Testis (tissue), 3 donors: Measurements from ENCODE around the gene SLC39A7. TPM values are rescaled to one million over a fixed set of nuclear protein-coding genes. Genes with fewer than 3 reads are reported as not detected.

ENCODE experiments used
- DNase-seq: peaks from one replicate; pipeline ENCODE4 v3.0.0-alpha.2; 2019
- H3K27ac ChIP-seq, 2 donors: fragments of 200-600 bp; sonication (generic); one replicate each; pipeline ENCODE4 v1.5.1; 2019
- H3K27me3 ChIP-seq: fragments of 200-600 bp; sonication (generic); one replicate; pipeline ENCODE4 v1.5.1; 2019
- H3K36me3 ChIP-seq: fragments of 200-600 bp; sonication (generic); one replicate; pipeline ENCODE4 v1.5.1; 2017; ENCODE audit warnings: low read depth; ENCODE audit errors: missing control alignments
- H3K4me1 ChIP-seq: fragments of 200-600 bp; sonication (generic); one replicate; pipeline ENCODE4 v1.5.1; 2019
- H3K4me3 ChIP-seq, 2 donors: fragments of 200-600 bp; sonication (generic); one replicate each; pipeline ENCODE4 v1.5.1; 2017 to 2019
- H3K9me3 ChIP-seq: fragments of 200-600 bp; sonication (generic); one replicate; pipeline ENCODE4 v1.5.1; 2017
- POLR2A ChIP-seq: fragments of 450-650 bp; IDR thresholded peaks from one replicate; pipeline ENCODE4 v1.6.1; 2017; ENCODE audit warnings: antibody characterized with exemption, mild to moderate bottlenecking, moderate library complexity
- WGBS, 2 donors: methylation state at CpG; one replicate each; pipeline ENCODE4 v1.1.5; 2018; 5-methylcytosine and 5-hydroxymethylcytosine counted together
- intact Hi-C: fragments of 100-400 bp; cut with DNase I; formaldehyde crosslinking; loops from one replicate; pipeline ENCODE4 v1.15.1; 2023; ENCODE audit warnings: low total_unique reads
- polyA plus RNA-seq: library from polyadenylated mRNA; stranded (reverse); fragments of 350-450 nt; fragmentation: Illumina TruSeq; extraction: RNeasy Lipid Tissue Mini Kit (QIAGEN cat#74804); gene quantifications from one replicate; pipeline ENCODE4 v1.2.3, GENCODE V29; 2014; ENCODE audit warnings: low read depth, low replicate concordance; ENCODE audit not compliant: insufficient read depth
- total RNA-seq, 2 donors: library from RNA; depleted of rRNA; stranded (reverse); fragments of >200 nt; gene quantifications; one replicate each; pipeline ENCODE4 v1.2.3, GENCODE V29; 2016
- TF ChIP-seq, protein P1 (sequence below), 3 experiments: fragments of 450-650 bp in 2 of 3; fragments of 200-600 bp in 1 of 3; sonication (generic) in 1 of 3; IDR thresholded peaks; one replicate each; pipeline ENCODE4 v1.5.1; 2016 to 2019; ENCODE audit warnings: antibody characterized with exemption in 3 of 3, mild to moderate bottlenecking in 2 of 3, moderate library complexity in 1 of 3

Gene SLC39A7
- total and polyA plus RNA-seq, 3 donors from 2014 or later: 79.1 to 87.7 (median 85.7) TPM

GRCh38 chr6:33197431-33198048 lies 3.1 kb upstream of the SLC39A7 start:
- intact Hi-C loops: no loop called here

DNA sequence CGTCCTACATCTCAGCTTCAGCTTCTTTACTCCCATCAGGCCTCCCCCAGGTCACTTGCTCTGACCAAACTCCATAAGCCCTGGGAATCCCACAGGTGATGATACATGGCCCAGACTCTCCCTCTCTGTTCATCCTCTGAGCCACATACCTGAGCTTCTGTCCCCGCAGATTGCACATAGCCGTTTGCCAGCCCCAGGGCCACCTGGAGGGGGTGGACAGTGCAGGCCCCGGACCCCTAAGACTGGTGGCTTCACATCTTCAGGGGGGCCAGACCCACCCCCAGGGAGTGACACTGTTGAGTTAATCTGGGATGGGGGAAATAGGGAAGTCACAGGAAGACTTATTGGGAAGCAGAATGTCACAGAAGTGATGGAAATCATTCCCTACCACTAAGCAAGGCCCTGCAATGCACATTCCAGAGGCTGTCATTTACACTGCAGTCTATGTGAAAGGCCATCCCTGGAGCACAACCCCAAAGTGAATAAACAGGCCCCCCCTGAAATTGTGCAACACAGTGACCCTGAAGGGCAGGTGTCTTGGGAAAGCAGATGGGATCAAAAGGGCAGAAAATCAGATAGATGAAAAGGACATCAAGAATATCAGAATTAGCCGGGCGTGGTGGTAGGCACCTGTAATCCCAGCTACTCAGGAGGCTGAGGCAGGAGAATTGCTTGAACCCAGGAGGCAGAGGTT lies 2.4 kb upstream of the SLC39A7 start:
- intact Hi-C loops: no loop called here
- Histone ChIP-seq H3K27ac (no peak overlapping the region), H3K4me1 (peaks cover 32% of the 10 kb centered on the region), H3K36me3 (no peaks in the 10 kb centered on the region), H3K27me3 (no peaks in the 10 kb centered on the region), H3K4me3 (no peak overlapping the region), H3K9me3 (no peaks in the 10 kb centered on the region)
- DNase-seq: no peak
- WGBS, 2 donors: 64 to 72% methylated on average over 6 of the region's 6 CpGs
- TF ChIP-seq, protein P1, sequence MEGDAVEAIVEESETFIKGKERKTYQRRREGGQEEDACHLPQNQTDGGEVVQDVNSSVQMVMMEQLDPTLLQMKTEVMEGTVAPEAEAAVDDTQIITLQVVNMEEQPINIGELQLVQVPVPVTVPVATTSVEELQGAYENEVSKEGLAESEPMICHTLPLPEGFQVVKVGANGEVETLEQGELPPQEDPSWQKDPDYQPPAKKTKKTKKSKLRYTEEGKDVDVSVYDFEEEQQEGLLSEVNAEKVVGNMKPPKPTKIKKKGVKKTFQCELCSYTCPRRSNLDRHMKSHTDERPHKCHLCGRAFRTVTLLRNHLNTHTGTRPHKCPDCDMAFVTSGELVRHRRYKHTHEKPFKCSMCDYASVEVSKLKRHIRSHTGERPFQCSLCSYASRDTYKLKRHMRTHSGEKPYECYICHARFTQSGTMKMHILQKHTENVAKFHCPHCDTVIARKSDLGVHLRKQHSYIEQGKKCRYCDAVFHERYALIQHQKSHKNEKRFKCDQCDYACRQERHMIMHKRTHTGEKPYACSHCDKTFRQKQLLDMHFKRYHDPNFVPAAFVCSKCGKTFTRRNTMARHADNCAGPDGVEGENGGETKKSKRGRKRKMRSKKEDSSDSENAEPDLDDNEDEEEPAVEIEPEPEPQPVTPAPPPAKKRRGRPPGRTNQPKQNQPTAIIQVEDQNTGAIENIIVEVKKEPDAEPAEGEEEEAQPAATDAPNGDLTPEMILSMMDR (IDR thresholded peaks at IDR 0.05): no peak
- TF ChIP-seq POLR2A: no peak

More at GRCh38 chr6:33197431-33198048, 3.1 kb upstream of the SLC39A7 start:
- Histone ChIP-seq H3K36me3 (no peaks in the 10 kb centered on the region), H3K9me3 (no peaks in the 10 kb centered on the region), H3K27me3 (no peaks in the 10 kb centered on the region), H3K27ac (no peak overlapping the region), H3K4me1 (peaks cover 36% of the 10 kb centered on the region), H3K4me3 (no peak overlapping the region)
- TF ChIP-seq POLR2A: no peak
- TF ChIP-seq, protein P1 (IDR thresholded peaks at IDR 0.05): peak; percentile 37 to 60 (median 60)
- DNase-seq: peak; percentile 86
- whole genome bisulfite sequencing, 2 donors: 41% methylated on average over 12 of the region's 12 CpGs

DNA sequence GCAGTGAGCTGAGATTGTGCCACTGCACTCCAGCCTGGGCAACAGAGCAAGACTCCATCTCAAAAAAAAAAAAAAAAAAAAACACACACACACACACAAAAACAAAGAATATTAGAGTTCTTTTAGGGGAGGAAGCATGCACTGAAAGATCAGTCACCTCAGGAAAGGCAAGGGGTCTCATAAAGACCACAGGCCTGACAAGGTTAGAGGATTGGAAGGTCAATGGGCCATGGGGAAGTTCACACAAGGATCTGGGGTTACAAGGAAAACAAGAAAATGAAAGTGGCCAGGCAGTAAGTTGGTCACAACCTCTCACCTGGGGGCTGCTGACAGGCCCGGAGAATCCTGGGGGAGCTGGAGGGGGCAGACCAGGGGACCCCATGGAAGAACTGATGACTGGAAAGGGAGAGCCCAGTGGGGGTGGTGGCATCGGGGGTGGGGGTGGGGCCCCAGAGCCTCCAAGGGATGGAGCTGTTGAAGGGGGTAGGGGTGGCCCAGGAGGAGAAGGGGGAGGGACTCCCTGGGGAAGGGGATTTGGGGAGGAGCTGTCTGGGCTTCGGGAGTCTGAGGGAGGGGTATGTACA lies 1.7 kb upstream of the SLC39A7 start:
- no peaks in the 10 kb centered on the region for H3K36me3 ChIP-seq
- WGBS, 2 donors: 20 to 28% methylated on average over 3 of the region's 3 CpGs

GRCh38 chr6:33199687-33200218 lies 914 bp upstream of the SLC39A7 start:
- H3K27ac ChIP-seq: peak overlapping the region; percentile 91 to 94
- peaks cover 38% of the 10 kb centered on the region for H3K4me1 ChIP-seq
- H3K9me3 ChIP-seq: no peaks in the 10 kb centered on the region
- DNase-seq: peak; percentile 83
- no peaks in the 10 kb centered on the region for H3K27me3 ChIP-seq
- TF ChIP-seq POLR2A: no peak
- TF ChIP-seq, protein P1 (IDR thresholded peaks at IDR 0.05): no peak
- intact Hi-C loops: loop anchor here (10.0 kb wide), 1 partner anchor 115 kb away; the partner anchor contains the start of genes TAPBP and ZBTB22
- H3K4me3 ChIP-seq: peak overlapping the region; percentile 82
- WGBS, 2 donors: 1% methylated on average over 20 to 26 of the region's 26 CpGs
- H3K36me3 ChIP-seq: no peaks in the 10 kb centered on the region

More for the DNA sequence above, 1.7 kb upstream of the SLC39A7 start:
- no peak for DNase-seq
- TF ChIP-seq, protein P1 (IDR thresholded peaks at IDR 0.05): no peak
- no peak for TF ChIP-seq POLR2A
- no peaks in the 10 kb centered on the region for H3K27me3 ChIP-seq
- H3K27ac ChIP-seq: peak overlapping the region in 1 of 2 donors; percentile 94
- intact Hi-C loops: no loop called here
- peaks cover 33% of the 10 kb centered on the region for H3K4me1 ChIP-seq
- peak overlapping the region in 1 of 2 donors; percentile 82 for H3K4me3 ChIP-seq
- no peaks in the 10 kb centered on the region for H3K9me3 ChIP-seq
